A549 (cell line): ENCODE measurements around the gene KIF1A.

ENCODE experiments used
- ATOH8 ChIP-seq: fragments of 250-450 bp; sonication (Bioruptor Pico); IDR thresholded peaks from 2 replicates; pipeline ENCODE4 v1.5.0; 2020; ENCODE audit warnings: low read depth, mild to moderate bottlenecking, moderate library complexity
- CTCF ChIP-seq: fragments of >200 bp; sonication (Bioruptor Twin); formaldehyde crosslinking; IDR thresholded peaks from 3 replicates; pipeline ENCODE4 v1.5.1; 2016
- EP300 ChIP-seq, 2 experiments: fragments of >200 bp; sonication (Bioruptor Twin); formaldehyde crosslinking; IDR thresholded peaks; 2 replicates in 1 of 2; 3 replicates in 1 of 2; pipeline ENCODE4 v1.6.1; 2016 to 2017
- GATA3 ChIP-seq: IDR thresholded peaks from 2 replicates; pipeline ENCODE4 v1.6.1; 2012; ENCODE audit warnings: borderline replicate concordance
- HMGXB4 ChIP-seq: fragments of 250-450 bp; sonication (Bioruptor Pico); IDR thresholded peaks from 2 replicates; pipeline ENCODE4 v1.5.0; 2021; ENCODE audit warnings: mild to moderate bottlenecking, moderate library complexity, borderline replicate concordance
- KDM5A ChIP-seq: fragments of 200-600 bp; sonication (generic); IDR thresholded peaks from 2 replicates; pipeline ENCODE4 v1.6.1; 2016; ENCODE audit warnings: antibody characterized with exemption, mild to moderate bottlenecking
- POLR2A ChIP-seq: IDR thresholded peaks from 2 replicates; pipeline ENCODE4 v1.6.1; 2012; ENCODE audit warnings: mild to moderate bottlenecking, low read length
- POLR2AphosphoS2 ChIP-seq: conservative IDR thresholded peaks from 2 replicates; pipeline ENCODE4 v1.6.1; 2012; ENCODE audit warnings: low read length, improper control_type of control experiment, inconsistent platforms
- REST ChIP-seq: fragments of 200-600 bp; sonication (generic); IDR thresholded peaks from 2 replicates; pipeline ENCODE4 v1.6.1; 2016; ENCODE audit warnings: antibody characterized with exemption, mild to moderate bottlenecking, moderate library complexity
- RFX5 ChIP-seq: fragments of 450-650 bp; IDR thresholded peaks from 2 replicates; pipeline ENCODE4 v1.7.1; 2014; ENCODE audit warnings: antibody characterized with exemption, mild to moderate bottlenecking, moderate library complexity
- USF2 ChIP-seq: fragments of 450-650 bp; IDR thresholded peaks from 2 replicates; pipeline ENCODE4 v1.6.1; 2014; ENCODE audit warnings: antibody characterized with exemption

- TF ChIP-seq CTCF, result no peak
- no peak for TF ChIP-seq HMGXB4 (CRISPR knock-in tag)
- TF ChIP-seq RFX5, result no peak
- TF ChIP-seq REST, result no peak
- no peak for TF ChIP-seq POLR2A
- TF ChIP-seq POLR2AphosphoS2, result no peak
- no peak for TF ChIP-seq KDM5A
- no peak for TF ChIP-seq GATA3
- no peak for TF ChIP-seq EP300 (IDR thresholded peaks at IDR 0.05)
- TF ChIP-seq USF2, result no peak
- TF ChIP-seq ATOH8 (CRISPR knock-in tag), result no peak
Measured at GRCh38 chr2:240820607-240821428, 799 bp upstream of the KIF1A start.
